HEK293 (cell line): ENCODE results near the gene AKT3.

Experiments used
- CTCF ChIP-seq: fragments of 450-650 bp; formaldehyde crosslinking; IDR thresholded peaks from 2 replicates; pipeline ENCODE4 v1.5.1; 2016; ENCODE audit warnings: missing biosample characterization, missing genetic modification characterization
- ZNF24 ChIP-seq: fragments of 450-650 bp; formaldehyde crosslinking; IDR thresholded peaks from 2 replicates; pipeline ENCODE4 v1.5.1; 2016; ENCODE audit warnings: missing biosample characterization, missing genetic modification characterization
- ZNF747 ChIP-seq: fragments of 450-650 bp; formaldehyde crosslinking; IDR thresholded peaks from 2 replicates; pipeline ENCODE4 v1.5.1; 2016; ENCODE audit warnings: missing biosample characterization, missing genetic modification characterization
- ZNF830 ChIP-seq: fragments of 450-650 bp; IDR thresholded peaks from 2 replicates; pipeline ENCODE4 v1.5.0; 2018; ENCODE audit warnings: missing biosample characterization, missing genetic modification characterization, low read depth, mild to moderate bottlenecking, moderate library complexity

GRCh38 chr1:243701872-243702271 lies 148.2 kb downstream of the AKT3 start:
- no peak for TF ChIP-seq ZNF24 (tag by site-specific recombination)
- no peak for TF ChIP-seq CTCF
- no peak for TF ChIP-seq ZNF747
- TF ChIP-seq ZNF830 = no peak
